ENCODE results near the gene CCDC200.
"Not testable (repeated sequence)": the region's sequence is repeated elsewhere in the genome, so short reads cannot be mapped to it uniquely, and the experiment has no call there.

Gene CCDC200

DNA sequence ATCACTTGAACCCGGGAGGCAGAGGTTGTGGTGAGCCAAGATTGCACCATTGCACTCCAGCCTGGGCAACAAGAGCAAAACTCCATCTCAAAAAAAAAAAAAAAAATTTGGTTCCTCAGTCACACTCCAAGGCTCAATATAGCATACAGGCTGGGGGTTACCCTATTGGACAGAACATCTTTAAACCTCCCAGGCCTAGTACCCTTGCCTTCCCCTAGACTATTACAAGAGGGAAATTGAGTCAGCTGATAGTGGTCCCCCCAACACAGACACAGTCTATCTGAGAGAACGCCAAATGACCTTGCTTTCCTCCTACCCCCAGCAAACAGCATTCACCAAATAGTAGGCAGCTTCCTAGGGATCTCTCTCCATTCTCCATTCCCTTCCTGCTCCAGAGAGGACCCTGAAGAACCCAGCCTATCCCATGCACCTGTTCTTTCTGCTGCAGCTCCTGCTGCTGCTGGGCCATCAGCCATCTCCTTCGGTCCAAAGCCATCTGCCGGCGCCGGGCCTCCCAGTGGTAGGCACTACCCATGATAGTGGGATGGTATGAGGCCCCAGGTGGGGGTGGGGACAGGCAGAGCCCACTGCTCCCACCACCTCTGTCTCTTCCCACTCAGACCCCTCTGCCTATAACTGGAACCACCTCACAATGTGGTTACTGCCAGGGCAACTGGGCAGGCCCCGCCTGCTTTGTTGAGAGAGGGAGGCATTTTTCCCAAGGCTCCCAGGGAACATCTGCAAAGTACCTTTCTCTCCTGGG lies at the start of gene CCDC200:
TSS of gene CCDC200 (minus strand) at position 604 of the 763 bp plus-strand sequence. CDS start at position 535, 69 bp downstream.
- DNase-seq = not testable (repeated sequence)

DNA sequence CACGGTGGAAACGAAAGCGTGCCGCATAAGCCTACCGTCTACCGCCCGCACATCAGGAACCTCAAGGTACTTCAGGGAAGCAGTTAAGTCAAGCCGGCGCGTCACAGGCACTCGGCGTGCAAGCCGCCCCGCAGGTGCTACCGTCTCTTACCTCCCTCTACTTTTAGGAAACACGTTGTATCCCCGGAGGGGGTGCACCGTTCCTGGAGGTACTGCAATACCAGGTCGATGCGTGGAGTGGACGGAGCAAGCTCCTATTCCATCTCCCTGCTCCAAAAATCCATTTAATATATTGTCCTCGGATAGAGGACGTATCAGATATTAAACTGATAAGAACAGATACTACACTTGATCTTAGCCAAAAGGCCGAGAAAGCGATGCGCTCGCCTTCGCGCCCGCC lies 44.5 kb upstream of the CCDC200 start:
- not testable (repeated sequence) for DNase-seq

DNA sequence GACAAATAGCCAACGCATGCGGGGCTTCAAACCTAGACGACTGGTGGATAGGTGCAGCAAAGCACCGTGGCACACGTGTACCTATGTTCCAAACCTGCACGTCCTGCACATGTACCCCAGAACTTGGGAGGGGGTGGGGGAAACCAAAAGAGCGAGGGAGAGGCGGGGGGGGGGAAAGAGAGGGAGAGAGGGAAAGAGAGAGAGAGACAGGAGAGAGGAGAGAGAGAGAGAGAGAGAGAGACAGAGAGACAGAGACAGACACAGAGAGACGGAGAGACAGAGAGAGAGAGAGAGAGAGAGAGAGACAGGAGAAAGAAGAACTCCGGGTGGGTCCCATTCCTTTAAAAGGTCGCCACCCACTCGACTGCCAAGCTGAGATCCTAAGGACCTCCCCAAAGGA lies 44.1 kb upstream of the CCDC200 start:
- not testable (repeated sequence) for DNase-seq

DNA sequence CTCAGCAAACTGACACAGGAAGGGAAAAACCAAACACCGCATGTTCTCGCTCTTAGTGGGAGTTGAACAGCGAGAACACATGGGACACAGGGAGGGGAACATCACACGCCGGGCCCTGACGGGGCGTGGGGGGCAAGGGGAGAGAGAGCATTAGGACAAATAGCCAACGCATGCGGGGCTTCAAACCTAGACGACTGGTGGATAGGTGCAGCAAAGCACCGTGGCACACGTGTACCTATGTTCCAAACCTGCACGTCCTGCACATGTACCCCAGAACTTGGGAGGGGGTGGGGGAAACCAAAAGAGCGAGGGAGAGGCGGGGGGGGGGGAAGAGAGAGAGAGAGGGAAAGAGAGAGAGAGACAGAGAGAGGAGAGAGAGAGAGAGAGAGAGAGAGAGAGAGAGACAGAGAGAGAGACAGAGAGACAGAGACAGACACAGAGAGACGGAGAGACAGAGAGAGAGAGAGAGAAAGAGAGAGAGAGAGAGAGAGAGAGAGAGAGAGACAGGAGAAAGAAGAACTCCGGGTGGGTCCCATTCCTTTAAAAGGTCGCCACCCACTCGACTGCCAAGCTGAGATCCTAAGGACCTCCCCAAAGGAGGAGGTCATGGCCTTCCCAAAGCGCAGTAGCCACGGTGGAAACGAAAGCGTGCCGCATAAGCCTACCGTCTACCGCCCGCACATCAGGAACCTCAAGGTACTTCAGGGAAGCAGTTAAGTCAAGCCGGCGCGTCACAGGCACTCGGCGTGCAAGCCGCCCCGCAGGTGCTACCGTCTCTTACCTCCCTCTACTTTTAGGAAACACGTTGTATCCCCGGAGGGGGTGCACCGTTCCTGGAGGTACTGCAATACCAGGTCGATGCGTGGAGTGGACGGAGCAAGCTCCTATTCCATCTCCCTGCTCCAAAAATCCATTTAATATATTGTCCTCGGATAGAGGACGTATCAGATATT lies 42.4 kb upstream of the CCDC200 start:
- DNase-seq = not testable (repeated sequence)

DNA sequence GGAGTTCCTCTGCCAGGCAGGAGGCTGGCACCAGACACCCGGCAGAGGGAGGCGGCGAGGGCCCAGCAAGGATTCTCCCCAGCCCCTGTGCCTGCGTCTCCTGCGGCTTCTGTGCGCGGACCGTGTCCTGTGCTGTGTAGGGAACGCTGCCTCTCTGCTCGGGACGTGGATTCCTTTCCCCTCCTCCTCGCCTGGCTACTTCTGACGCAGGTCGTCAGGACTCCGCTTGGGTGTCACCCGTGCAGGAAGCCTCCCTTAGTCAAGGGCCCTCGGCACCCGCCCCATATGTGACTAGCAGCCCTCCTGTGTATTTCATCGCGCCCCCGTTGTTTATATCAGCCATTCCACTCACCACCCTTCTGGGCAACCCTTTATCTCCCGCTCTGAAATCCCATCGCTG lies 18.0 kb upstream of the CCDC200 start:
- DNase-seq = not testable (repeated sequence)

DNA sequence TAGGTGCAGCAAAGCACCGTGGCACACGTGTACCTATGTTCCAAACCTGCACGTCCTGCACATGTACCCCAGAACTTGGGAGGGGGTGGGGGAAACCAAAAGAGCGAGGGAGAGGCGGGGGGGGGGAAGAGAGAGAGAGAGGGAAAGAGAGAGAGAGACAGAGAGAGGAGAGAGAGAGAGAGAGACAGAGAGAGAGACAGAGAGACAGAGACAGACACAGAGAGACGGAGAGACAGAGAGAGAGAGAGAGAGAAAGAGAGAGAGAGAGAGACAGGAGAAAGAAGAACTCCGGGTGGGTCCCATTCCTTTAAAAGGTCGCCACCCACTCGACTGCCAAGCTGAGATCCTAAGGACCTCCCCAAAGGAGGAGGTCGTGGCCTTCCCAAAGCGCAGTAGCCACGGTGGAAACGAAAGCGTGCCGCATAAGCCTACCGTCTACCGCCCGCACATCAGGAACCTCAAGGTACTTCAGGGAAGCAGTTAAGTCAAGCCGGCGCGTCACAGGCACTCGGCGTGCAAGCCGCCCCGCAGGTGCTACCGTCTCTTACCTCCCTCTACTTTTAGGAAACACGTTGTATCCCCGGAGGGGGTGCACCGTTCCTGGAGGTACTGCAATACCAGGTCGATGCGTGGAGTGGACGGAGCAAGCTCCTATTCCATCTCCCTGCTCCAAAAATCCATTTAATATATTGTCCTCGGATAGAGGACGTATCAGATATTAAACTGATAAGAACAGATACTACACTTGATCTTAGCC lies 12.4 kb upstream of the CCDC200 start:
- not testable (repeated sequence) for DNase-seq

DNA sequence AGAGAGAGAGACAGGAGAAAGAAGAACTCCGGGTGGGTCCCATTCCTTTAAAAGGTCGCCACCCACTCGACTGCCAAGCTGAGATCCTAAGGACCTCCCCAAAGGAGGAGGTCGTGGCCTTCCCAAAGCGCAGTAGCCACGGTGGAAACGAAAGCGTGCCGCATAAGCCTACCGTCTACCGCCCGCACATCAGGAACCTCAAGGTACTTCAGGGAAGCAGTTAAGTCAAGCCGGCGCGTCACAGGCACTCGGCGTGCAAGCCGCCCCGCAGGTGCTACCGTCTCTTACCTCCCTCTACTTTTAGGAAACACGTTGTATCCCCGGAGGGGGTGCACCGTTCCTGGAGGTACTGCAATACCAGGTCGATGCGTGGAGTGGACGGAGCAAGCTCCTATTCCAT lies 11.2 kb upstream of the CCDC200 start:
- DNase-seq = not testable (repeated sequence)

DNA sequence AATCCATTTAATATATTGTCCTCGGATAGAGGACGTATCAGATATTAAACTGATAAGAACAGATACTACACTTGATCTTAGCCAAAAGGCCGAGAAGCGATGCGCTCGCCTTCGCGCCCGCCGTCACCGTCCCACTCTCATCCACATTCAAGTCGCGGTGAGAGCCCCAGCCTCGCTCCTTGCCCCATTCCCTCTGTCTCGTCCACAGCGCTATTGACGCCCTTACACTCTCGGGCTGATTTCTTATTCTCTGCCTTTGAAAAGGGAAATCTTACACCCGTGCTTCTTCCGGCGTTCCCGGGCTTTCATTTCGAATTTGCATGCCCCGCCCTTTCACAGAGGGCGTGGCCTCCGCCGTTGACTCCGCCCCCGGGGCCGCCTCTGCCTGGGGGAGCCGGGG lies 5.5 kb upstream of the CCDC200 start, which contains the start of gene RNU2-1:
TSS of gene RNU2-1 (minus strand) at position 101 of the 400 bp plus-strand sequence.
- DNase-seq = not testable (repeated sequence)

DNA sequence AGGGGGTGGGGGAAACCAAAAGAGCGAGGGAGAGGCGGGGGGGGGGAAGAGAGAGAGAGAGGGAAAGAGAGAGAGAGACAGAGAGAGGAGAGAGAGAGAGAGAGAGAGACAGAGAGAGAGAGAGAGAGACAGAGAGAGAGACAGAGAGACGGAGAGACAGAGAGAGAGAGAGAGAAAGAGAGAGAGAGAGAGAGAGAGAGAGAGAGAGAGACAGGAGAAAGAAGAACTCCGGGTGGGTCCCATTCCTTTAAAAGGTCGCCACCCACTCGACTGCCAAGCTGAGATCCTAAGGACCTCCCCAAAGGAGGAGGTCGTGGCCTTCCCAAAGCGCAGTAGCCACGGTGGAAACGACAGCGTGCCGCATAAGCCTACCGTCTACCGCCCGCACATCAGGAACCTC lies 4.8 kb upstream of the CCDC200 start:
- DNase-seq = not testable (repeated sequence)

DNA sequence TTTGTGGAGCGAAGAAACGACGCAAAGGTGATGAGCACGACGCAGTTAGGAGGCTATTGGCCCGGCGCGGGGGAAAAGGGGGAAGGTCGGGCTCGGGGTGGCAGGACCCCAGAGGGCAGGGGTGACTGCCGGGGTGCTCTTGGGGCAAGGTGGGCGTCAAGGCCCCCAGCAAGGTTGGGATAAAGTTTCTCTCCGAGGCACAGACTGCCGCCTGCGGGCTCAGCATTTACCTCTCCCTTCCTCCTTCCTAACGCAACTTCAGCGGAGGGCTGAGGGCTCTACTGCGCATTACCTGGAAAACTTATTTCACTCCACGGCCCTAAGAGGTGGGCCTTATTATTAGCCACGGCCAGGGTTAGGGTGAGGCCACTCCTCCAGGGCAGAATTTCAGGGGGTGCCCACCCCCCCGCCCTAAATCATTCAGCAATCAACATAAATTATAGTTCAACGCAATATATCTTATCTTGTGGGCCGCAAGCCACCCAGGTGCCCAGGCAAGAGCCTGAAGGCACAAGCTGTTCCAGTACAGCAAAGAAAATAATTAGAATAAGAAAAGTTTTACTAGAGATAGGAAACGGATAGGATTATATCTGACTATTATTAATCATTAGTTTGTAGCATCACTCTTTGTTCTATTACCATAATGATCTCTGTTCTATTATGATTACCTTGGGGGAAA lies 3.7 kb upstream of the CCDC200 start:
- not testable (repeated sequence) for DNase-seq

DNA sequence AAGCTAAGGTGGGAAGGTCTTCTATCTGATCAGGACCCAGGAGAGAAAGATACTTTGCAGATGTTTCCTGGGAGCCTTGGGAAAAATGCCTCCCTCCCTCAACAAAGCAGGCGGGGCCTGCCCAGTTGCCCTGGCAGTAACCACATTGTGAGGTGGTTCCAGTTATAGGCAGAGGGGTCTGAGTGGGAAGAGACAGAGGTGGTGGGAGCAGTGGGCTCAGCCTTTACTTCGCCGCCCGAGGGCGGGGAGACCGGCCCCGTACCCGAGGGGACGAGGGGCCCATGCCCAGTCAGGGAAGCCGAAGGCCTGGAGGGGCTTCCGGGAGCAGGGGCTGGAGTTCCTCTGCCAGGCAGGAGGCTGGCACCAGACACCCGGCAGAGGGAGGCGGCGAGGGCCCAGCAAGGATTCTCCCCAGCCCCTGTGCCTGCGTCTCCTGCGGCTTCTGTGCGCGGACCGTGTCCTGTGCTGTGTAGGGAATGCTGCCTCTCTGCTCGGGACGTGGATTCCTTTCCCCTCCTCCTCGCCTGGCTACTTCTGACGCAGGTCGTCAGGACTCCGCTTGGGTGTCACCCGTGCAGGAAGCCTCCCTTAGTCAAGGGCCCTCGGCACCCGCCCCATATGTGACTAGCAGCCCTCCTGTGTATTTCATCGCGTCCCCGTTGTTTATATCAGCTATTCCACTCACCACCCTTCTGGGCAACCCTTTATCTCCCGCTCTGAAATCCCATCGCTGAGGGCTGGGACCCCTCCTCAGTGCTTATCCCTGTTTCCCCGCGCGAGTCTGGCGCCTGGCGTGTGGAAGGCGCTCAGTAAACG lies 3.0 kb upstream of the CCDC200 start:
- not testable (repeated sequence) for DNase-seq

DNA sequence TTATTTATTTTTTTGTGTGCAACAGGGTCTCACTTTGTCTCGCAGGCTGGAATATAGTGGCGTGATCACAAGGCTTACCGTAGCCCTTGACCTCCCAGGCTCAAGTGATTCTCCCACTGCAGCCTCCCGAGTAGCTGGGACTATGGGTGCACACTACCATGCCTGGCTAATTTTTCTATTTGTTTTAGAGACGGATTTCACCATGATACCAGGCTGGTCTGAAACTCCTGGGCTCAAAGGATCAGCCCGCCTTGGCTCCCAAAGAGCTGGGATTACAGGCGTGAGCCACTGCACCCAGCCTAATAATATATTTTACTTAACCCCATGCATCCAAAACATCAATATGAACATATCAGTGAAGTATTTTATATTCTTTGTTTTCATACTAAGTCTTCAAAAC lies 2.0 kb downstream of the CCDC200 start:
- DNase-seq = no peak

DNA sequence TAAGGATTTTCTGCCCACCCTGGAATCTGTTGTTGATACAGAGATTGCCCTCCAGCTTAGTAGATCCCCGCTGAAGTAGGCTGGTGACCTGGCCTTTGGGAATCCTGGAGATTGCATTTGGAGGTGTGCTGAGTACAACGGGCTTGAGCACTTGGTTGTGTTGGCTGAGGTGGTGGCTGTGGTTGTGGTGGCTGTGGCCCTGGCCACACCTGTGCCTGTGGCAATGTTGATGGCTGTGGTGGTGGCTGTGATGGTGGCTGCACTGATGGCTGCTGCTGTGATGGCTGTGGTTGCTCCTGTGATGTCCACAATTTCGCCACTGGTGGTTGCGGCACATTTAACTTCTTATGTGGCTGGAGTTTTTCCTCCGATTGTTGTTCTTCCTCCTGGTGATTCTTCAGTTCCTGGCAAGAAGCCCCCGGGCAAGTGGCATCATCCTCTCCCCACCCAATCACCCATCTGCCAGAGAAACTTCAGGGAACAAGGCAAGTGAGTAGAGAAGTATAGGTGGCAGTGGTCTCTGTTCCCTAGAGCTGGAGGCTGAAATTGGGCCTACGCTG lies 4.2 kb downstream of the CCDC200 start:
- DNase-seq = no peak

DNA sequence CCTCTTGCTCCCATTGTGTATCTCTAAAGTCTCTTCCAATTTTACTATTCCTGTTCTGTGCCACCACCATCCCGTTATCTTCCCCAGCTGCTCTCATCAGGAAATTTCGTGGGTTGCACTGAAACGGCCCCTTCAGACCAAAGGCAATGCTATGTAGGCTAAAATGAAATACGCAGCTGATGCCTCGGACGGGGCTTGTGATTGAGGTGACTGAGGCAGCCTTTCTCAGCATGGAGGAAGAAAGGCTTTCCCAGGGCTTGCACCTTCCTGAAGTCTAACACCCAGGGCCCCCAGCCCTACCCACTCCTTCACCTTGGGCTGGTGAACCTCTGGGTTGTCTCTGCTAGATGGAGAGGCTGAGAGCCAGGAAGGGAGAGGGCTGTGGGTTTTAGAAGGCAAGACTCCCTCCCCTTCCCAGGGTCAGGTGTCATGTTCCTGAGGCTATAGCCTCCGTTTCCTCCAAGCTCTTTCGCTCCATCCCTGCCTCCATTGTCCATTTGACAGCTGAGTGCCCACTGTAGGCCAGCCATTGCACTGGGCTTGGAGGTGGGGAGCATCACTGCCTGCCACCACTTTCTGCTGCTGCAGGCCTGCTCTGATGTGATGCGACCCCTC lies 7.8 kb downstream of the CCDC200 start:
- DNase-seq = no peak

DNA sequence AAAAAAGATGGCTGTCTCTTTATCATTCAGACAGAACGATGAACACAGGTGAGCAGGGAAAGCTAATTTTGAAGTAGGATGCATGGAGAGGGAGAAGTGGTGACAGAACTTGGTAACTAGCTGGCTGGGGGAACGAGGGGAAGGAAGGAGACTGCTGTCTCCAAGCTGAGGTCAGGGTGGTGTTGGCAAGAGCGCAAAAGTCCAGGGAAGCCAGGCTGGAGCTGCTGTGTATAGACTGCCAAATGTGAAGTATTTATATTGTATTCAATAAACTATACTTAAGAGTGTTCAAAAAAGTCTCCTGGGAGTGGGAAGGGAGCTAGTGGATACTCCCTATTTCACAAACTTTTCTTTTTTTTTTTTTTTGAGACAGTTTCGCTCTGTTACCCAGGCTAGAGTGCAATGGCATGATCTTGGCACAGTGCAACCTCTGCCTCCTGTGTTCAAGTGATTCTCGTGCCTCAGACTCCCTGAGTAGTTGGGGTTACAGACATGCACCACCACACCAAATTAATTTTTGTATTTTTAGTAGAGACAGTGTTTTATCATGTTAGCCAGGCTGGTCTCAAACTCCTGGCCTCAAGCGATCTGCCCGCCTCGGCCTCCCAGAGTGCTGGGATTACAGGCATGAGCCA lies 8.6 kb downstream of the CCDC200 start:
- DNase-seq = no peak

DNA sequence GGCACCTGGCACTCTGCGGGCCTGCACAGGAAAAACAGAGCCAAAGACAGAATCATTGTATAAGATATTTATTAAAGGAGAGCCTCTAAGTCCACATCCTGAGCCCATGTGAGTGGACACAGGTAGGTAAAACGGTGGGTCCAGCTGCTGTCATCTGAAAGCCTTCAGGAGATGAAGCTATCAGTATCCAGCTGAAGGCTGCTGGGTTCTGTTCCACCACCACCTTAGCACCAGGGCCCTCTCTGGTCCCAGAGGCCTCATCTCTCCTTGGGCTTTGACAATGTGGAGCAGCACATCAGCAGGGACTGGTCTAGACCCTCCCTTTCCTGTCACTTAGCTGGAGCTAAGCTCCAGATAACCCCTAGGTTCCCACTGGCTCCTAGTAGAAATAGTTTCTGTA lies 9.4 kb downstream of the CCDC200 start:
- DNase-seq = no peak

DNA sequence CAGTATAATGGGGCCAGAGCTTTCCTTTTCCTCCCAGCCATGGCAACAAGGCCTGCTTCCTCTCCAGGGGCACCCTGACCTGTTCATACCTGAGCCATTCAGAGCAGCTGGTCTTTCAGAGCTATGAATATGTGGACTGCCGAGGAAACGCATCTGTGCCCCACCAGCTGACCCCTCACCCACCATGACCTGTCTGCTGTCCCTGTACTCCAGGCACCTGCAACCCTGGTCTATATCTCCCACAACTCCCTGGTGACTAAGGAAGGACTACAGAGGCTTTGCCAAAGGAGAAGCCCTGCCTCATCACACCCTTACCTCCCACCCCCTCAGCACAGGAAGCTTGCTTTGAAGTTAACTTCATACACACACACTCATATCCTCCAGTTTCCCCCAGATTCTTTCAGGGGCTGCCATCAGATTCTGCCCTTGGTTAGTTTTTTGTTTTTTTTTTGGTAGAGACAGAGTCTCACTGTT lies 10.8 kb downstream of the CCDC200 start:
- DNase-seq = no peak

DNA sequence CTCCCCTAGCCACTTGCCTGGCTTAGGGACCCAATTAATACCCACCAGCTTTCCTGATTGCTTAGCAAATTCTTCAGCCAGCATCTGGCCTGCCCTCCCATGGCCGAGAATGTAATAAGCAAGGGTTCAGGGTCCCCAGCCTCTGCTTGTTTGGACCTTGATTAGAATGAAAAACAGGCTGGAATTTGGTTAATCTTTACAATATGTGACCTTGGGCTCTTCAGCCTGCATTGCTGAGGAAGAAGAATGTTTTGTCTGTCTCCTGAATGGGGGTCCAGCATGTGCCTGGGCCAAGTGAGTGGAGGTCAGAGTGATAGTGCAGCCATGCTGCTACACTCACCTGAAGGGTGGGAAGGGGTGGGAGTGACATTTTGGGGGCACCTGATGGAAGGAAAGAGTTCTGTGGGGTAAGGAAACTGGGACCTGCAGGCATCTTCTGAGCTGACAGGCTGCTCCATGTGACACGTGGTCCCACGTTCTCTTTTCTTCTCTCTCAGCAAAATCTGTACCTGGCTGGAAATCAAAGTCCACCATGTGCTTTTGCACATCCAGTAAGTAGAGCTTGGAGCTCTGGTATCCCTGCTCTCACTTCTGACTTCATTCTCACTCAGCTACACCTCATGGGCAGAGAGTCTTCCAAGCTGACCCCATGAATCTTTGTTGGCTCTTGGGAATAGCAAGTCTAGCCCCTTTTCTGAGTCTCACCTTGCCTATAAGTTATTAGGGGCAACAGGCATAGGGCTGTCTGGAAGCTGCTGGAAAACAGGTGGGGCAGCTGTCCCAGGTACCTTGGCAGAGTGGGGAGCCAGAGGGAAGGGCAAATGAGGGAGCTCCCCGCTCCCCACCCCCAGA lies 11.4 kb downstream of the CCDC200 start:
- DNase-seq = no peak

DNA sequence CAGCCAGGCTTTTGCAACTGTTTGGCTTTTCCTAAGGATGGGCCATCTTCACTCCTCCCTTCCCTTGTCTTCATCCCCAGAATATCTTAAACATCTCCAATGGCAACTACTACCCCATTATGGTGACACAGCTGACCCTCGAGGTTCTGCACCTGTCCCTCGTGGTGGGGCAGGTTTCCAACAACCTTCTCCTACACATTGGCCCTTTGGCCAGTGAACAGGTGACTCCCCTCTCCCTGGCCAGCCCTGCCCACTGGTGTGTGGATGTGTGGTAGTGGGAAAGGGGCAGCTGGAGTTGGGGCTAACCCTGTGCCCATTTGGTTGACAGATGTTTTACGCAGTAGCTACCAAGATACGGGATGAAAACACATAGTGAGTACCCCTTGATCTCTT lies 12.1 kb downstream of the CCDC200 start:
- no peak for DNase-seq

All from retina (tissue), 1 donor.